ENCODE results near the gene HOXB6. TPM values are rescaled to one million over a fixed set of nuclear protein-coding genes. Genes with fewer than 3 reads are reported as not detected.

The HOXB6 gene
- total and polyA plus RNA-seq, 4 donors: 0.17 to 1.1 (median 0.46) TPM

- Histone ChIP-seq H3K27ac (ENCODE audit: low read depth in 1 of 2, low read length in 2 of 2) (no peak overlapping the region), H3K36me3 (ENCODE audit: control insufficient read depth in 4 of 4, insufficient read depth in 3 of 4, low read depth in 1 of 4, low read length in 3 of 4) (no peaks in the 10 kb centered on the region), H3K27me3 (ENCODE audit: control insufficient read depth in 4 of 4, insufficient read depth in 4 of 4, low read length in 3 of 4) (peaks cover 4 to 52% (median 38%) of the 10 kb centered on the region in 4 donors), H3K4me3 (ENCODE audit: low read depth in 1 of 3, low read length in 3 of 3) (peak overlapping the region in 1 of 3 donors; percentile 39), H3K9me3 (ENCODE audit: control insufficient read depth in 4 of 4, low read length in 3 of 4) (no peaks in the 10 kb centered on the region), H3K9ac (ENCODE audit: low read depth in 1 of 2, low read length in 2 of 2) (no peak overlapping the region), H3K4me1 (ENCODE audit: control insufficient read depth in 4 of 4, insufficient read depth in 4 of 4, low read length in 3 of 4) (peaks cover 7 to 14% (median 13%) of the 10 kb centered on the region in 4 donors)
- no peak for TF ChIP-seq FOXA2 (IDR thresholded peaks at IDR 0.05)
- TF ChIP-seq YY1 (IDR thresholded peaks at IDR 0.05): no peak
- no peak for TF ChIP-seq ZBTB33 (IDR thresholded peaks at IDR 0.05)
- TF ChIP-seq CTCF (IDR thresholded peaks at IDR 0.05; ENCODE audit: low read depth, low read length, missing input control): no peak
- no peak for TF ChIP-seq JUND (IDR thresholded peaks at IDR 0.05)
- TF ChIP-seq FOXA1 (IDR thresholded peaks at IDR 0.05): no peak
- TF ChIP-seq GABPA (IDR thresholded peaks at IDR 0.05 in 1 of 2, conservative IDR thresholded peaks at IDR 0.05 in 1 of 2): no peak
- TF ChIP-seq EGR1 (IDR thresholded peaks at IDR 0.05; ENCODE audit: low read depth in 2 of 2): no peak
- no peak for TF ChIP-seq SP1 (IDR thresholded peaks at IDR 0.05)
- TF ChIP-seq REST (IDR thresholded peaks at IDR 0.05): no peak
- no peak for TF ChIP-seq RXRA (IDR thresholded peaks at IDR 0.05)
- TF ChIP-seq ATF3 (IDR thresholded peaks at IDR 0.05): no peak
- TF ChIP-seq HNF4G (IDR thresholded peaks at IDR 0.05): no peak
- no peak for TF ChIP-seq NR2F2 (IDR thresholded peaks at IDR 0.05)
- no peak for TF ChIP-seq HNF4A (conservative IDR thresholded peaks at IDR 0.05)
- no peak for TF ChIP-seq RAD21 (IDR thresholded peaks at IDR 0.05)
- TF ChIP-seq MAX (IDR thresholded peaks at IDR 0.05): no peak
- TF ChIP-seq TAF1 (conservative IDR thresholded peaks at IDR 0.05): no peak
- no peak for DNase-seq (ENCODE audit: low spot score)
- WGBS: 3% methylated on average over 66 of the region's 66 CpGs
These were observed 20.0 kb upstream of the HOXB6 start for GRCh38 chr17:48624544-48625494.
